ENCODE measurements around the gene UNC93B1. TPM values are rescaled to one million over a fixed set of nuclear protein-coding genes. Genes with fewer than 3 reads are reported as not detected.

UNC93B1 gene
- polyA plus RNA-seq, 1 experiment: 38.0 TPM

GRCh38 chr11:68007498-68008380 lies 3.8 kb upstream of the UNC93B1 start:
- no peak for DNase-seq (ENCODE audit: low read depth)
- H3K36me3 ChIP-seq (ENCODE audit: control insufficient read depth, insufficient read depth, low read length): no peaks in the 10 kb centered on the region
- H3K4me3 ChIP-seq (ENCODE audit: low read depth, low read length): no peak overlapping the region
- no peak for TF ChIP-seq CTCF (IDR thresholded peaks at IDR 0.05; ENCODE audit: insufficient read depth, low read depth, low read length)
- ChIA-PET CTCF (interaction anchor here (1.3 kb wide), 1 partner anchor 202 kb away, joined by 8 read pairs; no protein-coding TSS in a partner anchor), POLR2A (no interaction called here)
- no peaks in the 10 kb centered on the region for H3K27me3 ChIP-seq (ENCODE audit: control insufficient read depth, insufficient read depth, low read length)

GRCh38 chr11:68006606-68007166 lies 2.8 kb upstream of the UNC93B1 start:
- DNase-seq (ENCODE audit: low read depth): no peak
- CTCF ChIA-PET: interaction anchor here (0.6 kb wide), 1 partner anchor 250 kb away, joined by 3 read pairs; no protein-coding TSS in a partner anchor
- H3K36me3 ChIP-seq (ENCODE audit: control insufficient read depth, insufficient read depth, low read length): no peaks in the 10 kb centered on the region
- no peak for TF ChIP-seq CTCF (IDR thresholded peaks at IDR 0.05; ENCODE audit: insufficient read depth, low read depth, low read length)
- H3K4me3 ChIP-seq (ENCODE audit: low read depth, low read length): no peak overlapping the region
- POLR2A ChIA-PET: no interaction called here
- no peaks in the 10 kb centered on the region for H3K27me3 ChIP-seq (ENCODE audit: control insufficient read depth, insufficient read depth, low read length)

DNA sequence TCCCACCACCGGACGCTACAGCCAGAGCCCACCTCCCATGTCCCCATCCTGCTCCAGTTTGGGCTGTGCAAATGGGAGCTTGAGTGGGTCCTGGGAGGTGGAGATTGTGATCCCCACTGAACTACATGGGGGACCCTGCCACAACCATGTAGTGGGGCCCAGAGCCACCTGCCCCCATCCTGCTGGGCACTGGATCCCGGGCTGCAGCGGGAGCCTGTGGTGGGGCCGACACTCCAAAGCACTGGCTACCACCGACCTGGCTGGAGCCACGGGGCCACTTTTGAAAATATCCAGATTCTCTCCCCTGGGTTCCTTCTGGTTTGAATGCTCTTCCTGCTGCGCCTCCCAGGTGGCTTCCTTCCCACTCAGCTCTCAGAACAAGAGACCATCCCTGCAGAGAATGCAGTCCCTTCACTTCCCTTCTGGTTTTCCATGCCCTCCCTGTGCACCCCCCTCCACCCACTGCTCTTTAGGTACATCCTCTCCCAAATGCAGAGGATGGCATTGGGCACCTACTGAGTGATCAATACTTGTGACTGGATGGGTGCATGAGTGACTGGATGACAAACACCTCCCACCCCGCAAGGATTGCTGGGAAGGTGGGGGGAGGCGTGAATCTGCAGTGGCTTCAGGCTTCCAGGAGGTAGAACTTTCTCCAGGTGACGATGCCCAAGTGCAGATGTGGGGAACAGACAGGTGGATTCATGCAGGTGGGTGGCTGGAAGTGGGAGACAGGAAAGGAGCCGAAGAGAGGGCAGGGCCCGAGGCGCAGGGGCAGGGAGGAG lies 846 bp upstream of the UNC93B1 start:
- ChIA-PET CTCF (no interaction called here), POLR2A (no interaction called here)
- Histone ChIP-seq H3K36me3 (ENCODE audit: control insufficient read depth, insufficient read depth, low read length) (no peaks in the 10 kb centered on the region), H3K4me3 (ENCODE audit: low read depth, low read length) (peak overlapping the region; percentile 71; the same call in 1 of the 2 replicates), H3K27me3 (ENCODE audit: control insufficient read depth, insufficient read depth, low read length) (no peaks in the 10 kb centered on the region)
- TF ChIP-seq CTCF (IDR thresholded peaks at IDR 0.05; ENCODE audit: insufficient read depth, low read depth, low read length): no peak
- no peak for DNase-seq (ENCODE audit: low read depth)

- POLR2A ChIA-PET: no interaction called here
- no peak for DNase-seq (ENCODE audit: low read depth)
- Histone ChIP-seq H3K27me3 (ENCODE audit: control insufficient read depth, insufficient read depth, low read length) (no peaks in the 10 kb centered on the region), H3K36me3 (ENCODE audit: control insufficient read depth, insufficient read depth, low read length) (no peaks in the 10 kb centered on the region), H3K4me3 (ENCODE audit: low read depth, low read length) (peak overlapping the region; percentile 71)
- CTCF ChIA-PET: interaction anchor here (1.5 to 1.6 kb wide), 2 partner anchors 9 to 48 kb away, joined by 4 to 5 read pairs; no protein-coding TSS in a partner anchor
- no peak for TF ChIP-seq CTCF (IDR thresholded peaks at IDR 0.05; ENCODE audit: insufficient read depth, low read depth, low read length)
These were observed 705 bp downstream of the UNC93B1 start for GRCh38 chr11:68002938-68003845.

Data from BJ (cell line).